Kidney epithelial cell (primary cell): ENCODE data around the gene SLC35G1. TPM values are rescaled to one million over a fixed set of nuclear protein-coding genes. Genes with fewer than 3 reads are reported as not detected.
A peak's percentile ranks its signal among the peaks of the same experiment; 100 is the strongest.

Experiments
- DNase-seq: peaks from one replicate; pipeline ENCODE4 v3.0.0-alpha.2; 2010; ENCODE audit warnings: low read depth
- H3K27me3 ChIP-seq: 2 replicates; pipeline ENCODE4 v1.6.0; 2011; ENCODE audit warnings: low read length; ENCODE audit not compliant: control insufficient read depth, insufficient read depth
- H3K36me3 ChIP-seq: 2 replicates; pipeline ENCODE4 v1.5.1; 2011; ENCODE audit warnings: low read length; ENCODE audit not compliant: control insufficient read depth, insufficient read depth
- H3K4me3 ChIP-seq: 2 replicates; pipeline ENCODE4 v1.5.1; 2011; ENCODE audit warnings: low read depth, mild to moderate bottlenecking, control low read depth, low read length
- total RNA-seq: library from RNA; depleted of rRNA; stranded (reverse); fragments of >200 nt; gene quantifications from 2 replicates; pipeline ENCODE4 v1.2.3, GENCODE V29; 2015
- TF ChIP-seq, protein P1 (sequence below): IDR thresholded peaks from 2 replicates; pipeline ENCODE4 v1.5.1; 2011; ENCODE audit warnings: mild to moderate bottlenecking, moderate library complexity, low read length, control low read depth, inconsistent platforms; ENCODE audit not compliant: insufficient read depth, poor library complexity, severe bottlenecking

SLC35G1 gene, protein sequence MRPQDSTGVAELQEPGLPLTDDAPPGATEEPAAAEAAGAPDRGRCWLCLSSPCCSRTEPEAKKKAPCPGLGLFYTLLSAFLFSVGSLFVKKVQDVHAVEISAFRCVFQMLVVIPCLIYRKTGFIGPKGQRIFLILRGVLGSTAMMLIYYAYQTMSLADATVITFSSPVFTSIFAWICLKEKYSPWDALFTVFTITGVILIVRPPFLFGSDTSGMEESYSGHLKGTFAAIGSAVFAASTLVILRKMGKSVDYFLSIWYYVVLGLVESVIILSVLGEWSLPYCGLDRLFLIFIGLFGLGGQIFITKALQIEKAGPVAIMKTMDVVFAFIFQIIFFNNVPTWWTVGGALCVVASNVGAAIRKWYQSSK
- 1.2 and 3.3 TPM in 2 replicates for total RNA-seq

DNA sequence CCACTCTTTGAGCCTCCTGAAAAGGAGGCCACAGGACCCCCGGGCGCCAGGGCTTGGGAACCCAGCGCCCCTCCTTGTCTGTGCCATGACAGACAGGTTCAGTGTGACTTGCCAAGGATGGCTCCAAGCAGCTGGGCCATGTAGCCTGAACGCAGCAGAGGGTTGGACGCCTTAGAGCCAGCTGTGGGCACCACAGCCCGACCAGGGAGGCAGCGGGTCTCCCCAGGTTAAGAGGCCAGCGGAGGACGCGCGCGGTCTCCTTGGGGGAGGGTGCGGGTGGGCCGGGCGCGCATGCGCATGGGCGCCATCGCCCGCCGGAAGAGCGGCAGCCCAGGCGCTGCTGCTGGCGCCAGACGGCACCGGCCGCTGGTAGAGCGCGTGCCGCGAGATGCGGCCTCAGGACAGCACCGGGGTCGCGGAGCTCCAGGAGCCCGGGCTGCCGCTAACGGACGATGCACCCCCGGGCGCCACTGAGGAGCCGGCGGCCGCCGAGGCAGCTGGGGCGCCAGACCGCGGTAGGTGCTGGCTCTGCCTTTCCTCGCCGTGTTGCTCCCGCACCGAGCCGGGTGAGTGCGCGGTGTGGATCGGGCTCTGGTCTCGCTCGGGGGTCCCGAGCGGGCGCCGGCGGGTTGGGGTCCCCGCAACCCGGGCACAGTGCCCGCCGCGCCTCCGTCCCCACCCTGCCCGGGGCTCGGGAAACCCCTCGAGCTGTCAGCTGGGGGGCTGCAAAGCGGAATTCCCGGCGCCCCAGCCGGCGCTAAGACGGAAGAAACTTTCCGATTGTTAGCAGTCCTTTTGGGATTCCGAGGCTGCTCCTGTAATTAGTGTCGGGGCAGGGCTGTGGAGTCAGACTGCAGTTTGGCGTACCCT, at the start of gene SLC35G1:
SLC35G1 (plus strand) TSS at position 333 of the 870 bp plus-strand sequence; CDS start at position 389, 56 bp downstream.
- TF ChIP-seq, protein P1, sequence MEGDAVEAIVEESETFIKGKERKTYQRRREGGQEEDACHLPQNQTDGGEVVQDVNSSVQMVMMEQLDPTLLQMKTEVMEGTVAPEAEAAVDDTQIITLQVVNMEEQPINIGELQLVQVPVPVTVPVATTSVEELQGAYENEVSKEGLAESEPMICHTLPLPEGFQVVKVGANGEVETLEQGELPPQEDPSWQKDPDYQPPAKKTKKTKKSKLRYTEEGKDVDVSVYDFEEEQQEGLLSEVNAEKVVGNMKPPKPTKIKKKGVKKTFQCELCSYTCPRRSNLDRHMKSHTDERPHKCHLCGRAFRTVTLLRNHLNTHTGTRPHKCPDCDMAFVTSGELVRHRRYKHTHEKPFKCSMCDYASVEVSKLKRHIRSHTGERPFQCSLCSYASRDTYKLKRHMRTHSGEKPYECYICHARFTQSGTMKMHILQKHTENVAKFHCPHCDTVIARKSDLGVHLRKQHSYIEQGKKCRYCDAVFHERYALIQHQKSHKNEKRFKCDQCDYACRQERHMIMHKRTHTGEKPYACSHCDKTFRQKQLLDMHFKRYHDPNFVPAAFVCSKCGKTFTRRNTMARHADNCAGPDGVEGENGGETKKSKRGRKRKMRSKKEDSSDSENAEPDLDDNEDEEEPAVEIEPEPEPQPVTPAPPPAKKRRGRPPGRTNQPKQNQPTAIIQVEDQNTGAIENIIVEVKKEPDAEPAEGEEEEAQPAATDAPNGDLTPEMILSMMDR: no peak
- H3K4me3 ChIP-seq: peak within 1 kb of the TSS; percentile 66
- DNase-seq: peak; percentile 10

DNA sequence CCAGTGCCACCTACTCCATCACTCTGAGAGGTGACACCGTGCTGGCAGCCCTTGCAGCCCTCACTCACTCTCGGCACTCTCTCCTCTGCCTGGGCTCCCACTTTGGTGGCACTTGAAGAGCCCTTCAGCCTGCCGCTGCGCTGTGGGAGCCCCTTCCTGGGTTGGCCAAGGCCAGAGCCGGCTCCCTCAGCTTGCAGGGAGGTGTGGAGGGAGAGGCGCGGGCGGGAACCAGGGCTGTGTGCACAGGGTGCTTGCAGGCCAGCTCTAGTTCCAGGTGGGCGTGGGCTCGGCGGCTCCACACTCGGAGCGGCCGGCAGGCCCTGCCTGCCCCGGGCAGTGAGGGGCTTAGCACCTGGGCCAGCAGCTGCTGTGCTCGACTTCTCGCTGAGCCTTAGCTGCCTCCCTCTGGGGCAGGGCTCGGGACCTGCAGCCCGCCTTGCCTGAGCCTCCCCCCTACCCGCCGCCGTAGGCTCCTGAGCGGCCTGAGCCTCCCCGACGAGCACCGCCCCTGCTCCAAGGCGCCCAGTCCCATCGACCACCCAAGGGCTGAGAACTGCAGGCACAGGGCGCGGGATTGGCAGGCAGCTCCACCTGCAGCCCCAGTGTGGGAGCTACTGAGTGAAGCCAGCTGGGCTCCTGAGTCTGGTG, 48.7 kb upstream of the SLC35G1 start:
- TF ChIP-seq, protein P1: no peak
- H3K36me3 ChIP-seq: no peaks in the 10 kb centered on the region
- no peak for DNase-seq

More for the DNA sequence above, at the start of gene SLC35G1:
- no peaks in the 10 kb centered on the region for H3K27me3 ChIP-seq
- no peaks in the 10 kb centered on the region for H3K36me3 ChIP-seq

DNA sequence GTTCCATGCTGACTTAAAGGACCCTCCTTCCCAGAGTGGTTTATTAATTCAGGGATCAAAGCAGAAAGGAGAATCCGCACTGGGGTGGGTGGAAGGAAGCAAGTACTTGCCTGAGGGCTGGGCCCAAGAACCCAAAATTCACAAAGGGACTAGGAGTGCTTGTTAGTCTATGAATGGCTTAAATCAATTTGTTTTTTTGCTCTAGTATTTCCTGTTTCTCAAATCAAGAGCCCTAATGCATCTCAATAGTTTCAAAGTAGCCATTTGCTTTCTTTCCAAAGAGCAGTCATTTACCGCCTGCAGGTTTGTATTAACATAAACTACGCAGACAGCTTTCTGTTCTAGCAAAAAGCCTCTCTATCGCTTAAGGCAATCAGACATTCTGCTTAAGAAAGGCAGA, 44.2 kb upstream of the SLC35G1 start:
- no peaks in the 10 kb centered on the region for H3K36me3 ChIP-seq
- DNase-seq: no peak
- no peaks in the 10 kb centered on the region for H3K27me3 ChIP-seq
- TF ChIP-seq, protein P1: no peak
- no peak overlapping the region for H3K4me3 ChIP-seq

More for the DNA sequence above, 48.7 kb upstream of the SLC35G1 start:
- no peak overlapping the region for H3K4me3 ChIP-seq
- H3K27me3 ChIP-seq: no peaks in the 10 kb centered on the region

DNA sequence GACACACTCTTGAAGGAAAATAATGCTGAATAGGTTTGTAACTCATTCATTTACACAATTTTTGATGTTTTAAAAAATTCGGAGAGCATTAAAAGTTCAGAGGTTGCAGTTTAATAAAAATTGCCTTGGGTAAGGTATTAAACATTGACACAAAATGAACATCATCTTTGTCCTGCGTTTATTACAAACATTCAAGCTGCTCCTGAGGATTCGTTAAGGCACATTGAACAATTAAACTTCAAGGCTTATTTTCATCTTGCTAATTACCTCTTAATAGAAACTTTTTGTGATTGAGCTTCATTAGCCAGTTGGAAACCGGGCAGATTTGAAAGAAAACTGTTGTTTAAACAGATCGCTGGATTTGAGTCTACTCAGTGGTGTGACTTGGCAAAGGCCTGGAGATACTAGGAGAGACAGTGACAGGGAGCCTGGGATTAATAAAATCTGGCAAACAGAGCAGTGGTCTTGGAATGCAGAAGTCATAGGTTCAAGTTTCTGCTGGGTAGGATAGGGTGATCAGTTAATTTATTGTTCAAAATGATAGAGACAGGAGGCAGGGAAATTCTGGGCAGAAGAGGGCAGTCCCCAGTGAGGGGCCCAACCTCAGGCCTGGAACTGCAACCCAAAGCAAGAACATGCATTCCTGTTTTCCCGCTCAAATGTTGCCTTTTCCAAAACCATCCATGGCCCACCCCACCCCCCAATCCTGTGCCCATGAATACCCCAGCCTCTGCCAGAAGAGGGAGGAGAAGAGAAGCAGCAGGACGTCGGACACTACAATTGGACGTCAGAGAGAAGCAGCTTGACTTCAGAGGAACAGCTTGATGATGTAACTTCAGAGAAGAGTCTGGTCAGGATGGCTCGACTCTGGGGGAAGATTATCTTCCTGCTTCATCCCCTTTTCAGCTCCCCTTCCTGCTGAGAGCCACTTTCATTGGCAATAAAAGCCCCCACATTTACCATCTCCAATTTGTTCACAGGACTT, 43.5 kb upstream of the SLC35G1 start:
- Histone ChIP-seq H3K36me3 (no peaks in the 10 kb centered on the region), H3K27me3 (no peaks in the 10 kb centered on the region), H3K4me3 (no peak overlapping the region)
- TF ChIP-seq, protein P1: no peak
- no peak for DNase-seq

DNA sequence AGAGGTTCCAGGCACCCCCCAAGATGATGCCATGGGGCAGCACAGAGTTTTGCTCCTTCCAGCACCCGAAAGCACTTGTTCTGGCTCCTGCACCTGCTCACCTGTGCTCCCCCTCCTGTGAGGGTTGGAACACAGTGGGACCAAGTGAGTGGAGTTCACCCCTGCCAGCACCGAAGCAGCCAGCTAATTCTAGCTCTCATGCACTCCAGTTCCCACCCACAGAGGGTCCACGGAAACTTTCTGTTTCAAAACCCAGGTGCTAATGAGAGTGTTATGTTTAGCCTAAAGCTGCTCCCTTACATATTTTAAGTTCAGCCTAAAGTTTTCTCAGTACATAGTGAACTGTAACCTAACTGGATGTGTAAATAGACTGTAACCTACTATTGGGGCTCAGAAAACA, 42.6 kb upstream of the SLC35G1 start:
- Histone ChIP-seq H3K27me3 (no peaks in the 10 kb centered on the region), H3K36me3 (no peaks in the 10 kb centered on the region), H3K4me3 (no peak overlapping the region)
- no peak for DNase-seq
- TF ChIP-seq, protein P1: no peak
